Mesendoderm (in vitro differentiated cells): Measurements from ENCODE around the gene MAST2.
A peak's percentile ranks its signal among the peaks of the same experiment; 100 is the strongest.

Experiments used
- DNase-seq: peaks from one replicate; pipeline ENCODE4 v3.0.0; 2013
- H2AK5ac ChIP-seq: 2 replicates; pipeline ENCODE4 v1.6.1; 2013; ENCODE audit warnings: low read length, inconsistent platforms
- H2BK120ac ChIP-seq: 2 replicates; pipeline ENCODE4 v1.6.1; 2013; ENCODE audit warnings: low read depth, mild to moderate bottlenecking, low read length, moderate library complexity, mixed read lengths
- H2BK15ac ChIP-seq: replicated peaks from 2 replicates; pipeline ENCODE4 v1.6.1; 2013; ENCODE audit warnings: low read depth, mild to moderate bottlenecking, moderate library complexity
- H2BK5ac ChIP-seq: 2 replicates; pipeline ENCODE4 v1.6.1; 2013; ENCODE audit warnings: low read length, inconsistent platforms
- H3K18ac ChIP-seq: 2 replicates; pipeline ENCODE4 v1.6.1; 2013; ENCODE audit warnings: mild to moderate bottlenecking, low read length, mixed read lengths
- H3K23ac ChIP-seq: one replicate; pipeline ENCODE4 v1.6.1; 2013; ENCODE audit warnings: low read length
- H3K27ac ChIP-seq: 2 replicates; pipeline ENCODE4 v1.5.1; 2013; ENCODE audit warnings: low read depth, mild to moderate bottlenecking, inconsistent platforms, low read length, moderate library complexity
- H3K27me3 ChIP-seq: 2 replicates; pipeline ENCODE4 v1.6.1; 2013; ENCODE audit warnings: low read length, control low read depth, mild to moderate bottlenecking, inconsistent platforms; ENCODE audit not compliant: insufficient read depth, poor library complexity
- H3K36me3 ChIP-seq: 2 replicates; pipeline ENCODE4 v1.6.1; 2013; ENCODE audit warnings: low read length, inconsistent platforms; ENCODE audit not compliant: control insufficient read depth, insufficient read depth
- H3K4ac ChIP-seq: one replicate; pipeline ENCODE4 v1.6.1; 2013; ENCODE audit warnings: low read depth, mild to moderate bottlenecking, low read length, moderate library complexity
- H3K4me1 ChIP-seq: 2 replicates; pipeline ENCODE4 v1.6.1; 2013; ENCODE audit warnings: low read depth, low read length, inconsistent platforms; ENCODE audit not compliant: control insufficient read depth
- H3K4me2 ChIP-seq: 2 replicates; pipeline ENCODE4 v1.6.1; 2013; ENCODE audit warnings: low read length
- H3K4me3 ChIP-seq: 2 replicates; pipeline ENCODE4 v1.5.1; 2013; ENCODE audit warnings: mild to moderate bottlenecking, low read length
- H3K56ac ChIP-seq: one replicate; pipeline ENCODE4 v1.6.1; 2013; ENCODE audit warnings: low read length
- H3K79me1 ChIP-seq: 2 replicates; pipeline ENCODE4 v1.6.1; 2013; ENCODE audit warnings: low read length, inconsistent platforms
- H3K79me2 ChIP-seq: 2 replicates; pipeline ENCODE4 v1.6.1; 2013; ENCODE audit warnings: mild to moderate bottlenecking, low read length; ENCODE audit not compliant: control insufficient read depth, insufficient read depth
- H3K9ac ChIP-seq: 2 replicates; pipeline ENCODE4 v1.6.1; 2013; ENCODE audit warnings: low read length, inconsistent platforms
- H4K5ac ChIP-seq: one replicate; pipeline ENCODE4 v1.6.1; 2013; ENCODE audit warnings: low read length
- H4K8ac ChIP-seq: one replicate; pipeline ENCODE4 v1.6.1; 2013; ENCODE audit warnings: low read depth, mild to moderate bottlenecking, control low read depth, low read length, moderate library complexity
- WGBS: extraction: QIAGEN DNeasy Blood & Tissue Kit; methylation state at CpG from one replicate; pipeline ENCODE4 v1.1.7; 2013; ENCODE audit warnings: low lambda C conversion rate, missing lambda C conversion rate; ENCODE audit not compliant: insufficient coverage; ENCODE audit errors: extremely low coverage; 5-methylcytosine and 5-hydroxymethylcytosine counted together

MAST2 gene

GRCh38 chr1:45792744-45793143 lies 10.7 kb upstream of the MAST2 start:
- no peak overlapping the region for H2BK5ac ChIP-seq

DNA sequence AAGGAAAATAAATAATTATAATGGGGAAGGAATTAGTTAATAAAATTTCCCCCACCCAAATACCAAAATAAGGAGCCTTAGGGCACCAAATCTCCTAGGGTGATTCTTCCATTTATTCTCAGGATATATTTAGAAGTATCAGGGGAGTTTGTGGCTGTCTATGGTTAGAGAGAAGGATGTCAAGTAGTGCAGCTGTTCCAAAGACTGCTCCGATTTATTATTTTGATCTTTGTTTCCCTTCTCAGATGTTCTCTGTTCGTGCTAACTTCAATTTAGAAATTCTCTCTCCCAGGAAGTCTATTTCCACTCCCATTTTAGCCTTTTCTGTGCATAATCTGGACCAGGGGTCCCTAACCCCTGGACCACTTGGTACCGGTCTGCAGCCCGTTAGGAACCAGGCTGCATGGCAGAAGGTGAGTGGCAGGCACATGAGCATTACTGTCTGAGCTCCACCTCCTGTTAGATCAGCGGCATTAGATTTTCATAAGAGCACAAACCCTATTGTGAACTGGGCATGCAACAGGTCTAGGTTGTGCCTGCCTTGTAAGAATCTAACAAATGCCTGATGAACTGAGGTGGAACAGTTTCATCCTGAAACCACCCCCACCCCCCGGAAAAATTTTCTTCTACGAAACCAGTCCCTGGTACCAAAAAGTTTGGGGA lies 9.3 kb upstream of the MAST2 start:
- WGBS, result no CpG with 5 or more reads among the region's 7 CpGs
- H3K4me3 ChIP-seq, result no peak overlapping the region

More at GRCh38 chr1:45792744-45793143, 10.7 kb upstream of the MAST2 start:
- no peaks in the 10 kb centered on the region for H3K79me2 ChIP-seq
- no peak overlapping the region for H2AK5ac ChIP-seq
- H4K8ac ChIP-seq, result no peak overlapping the region
- H3K56ac ChIP-seq, result no peak overlapping the region
- H2BK15ac ChIP-seq, result no peak overlapping the region
- H3K27me3 ChIP-seq, result no peaks in the 10 kb centered on the region
- no peak overlapping the region for H3K4me3 ChIP-seq
- H3K27ac ChIP-seq, result no peak overlapping the region
- H3K79me1 ChIP-seq, result no peaks in the 10 kb centered on the region
- H3K23ac ChIP-seq, result no peak overlapping the region
- no peak overlapping the region for H2BK120ac ChIP-seq
- H3K9ac ChIP-seq, result no peak overlapping the region
- DNase-seq, result no peak
- no peak overlapping the region for H3K4me2 ChIP-seq
- no peaks in the 10 kb centered on the region for H3K4me1 ChIP-seq
- no peak overlapping the region for H3K4ac ChIP-seq
- WGBS, result no CpG with 5 or more reads among the region's 4 CpGs
- no peak overlapping the region for H4K5ac ChIP-seq
- no peak overlapping the region for H3K18ac ChIP-seq
- H3K36me3 ChIP-seq, result no peaks in the 10 kb centered on the region

DNA sequence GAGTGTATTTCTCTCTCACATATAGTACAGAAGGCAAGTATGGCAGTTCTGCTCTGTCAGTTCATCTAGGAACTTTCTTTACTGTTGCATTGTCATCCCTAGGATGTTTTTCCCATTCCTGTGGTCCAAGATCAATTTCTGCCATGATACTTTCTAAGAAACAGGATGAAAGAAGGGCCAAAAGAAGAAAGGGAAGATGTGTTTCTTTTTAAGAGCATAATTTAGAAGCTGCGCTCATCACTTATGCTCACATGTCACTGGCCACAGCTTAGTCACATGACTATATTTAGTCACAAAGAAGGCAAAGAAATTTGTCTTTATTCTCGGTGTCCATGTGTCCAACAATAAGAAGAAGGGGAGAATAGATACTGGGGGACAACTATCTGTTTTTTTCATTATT lies 7.0 kb upstream of the MAST2 start:
- no peak overlapping the region for H4K5ac ChIP-seq
- no peak overlapping the region for H3K18ac ChIP-seq
- no peak overlapping the region for H4K8ac ChIP-seq
- H3K4me3 ChIP-seq, result no peak overlapping the region
- H3K4me2 ChIP-seq, result no peak overlapping the region
- no peak overlapping the region for H3K23ac ChIP-seq
- H2BK15ac ChIP-seq, result no peak overlapping the region
- H2BK120ac ChIP-seq, result no peak overlapping the region
- H3K27ac ChIP-seq, result no peak overlapping the region
- no peak overlapping the region for H3K4ac ChIP-seq
- H3K36me3 ChIP-seq, result no peaks in the 10 kb centered on the region
- no CpG with 5 or more reads among the region's 2 CpGs for WGBS
- H3K4me1 ChIP-seq, result no peaks in the 10 kb centered on the region
- H3K9ac ChIP-seq, result no peak overlapping the region
- no peak overlapping the region for H3K56ac ChIP-seq
- no peak for DNase-seq
- no peaks in the 10 kb centered on the region for H3K79me2 ChIP-seq
- no peaks in the 10 kb centered on the region for H3K79me1 ChIP-seq
- no peak overlapping the region for H2BK5ac ChIP-seq
- H2AK5ac ChIP-seq, result no peak overlapping the region
- no peaks in the 10 kb centered on the region for H3K27me3 ChIP-seq

More for the DNA sequence above, 9.3 kb upstream of the MAST2 start:
- Histone ChIP-seq H4K5ac (no peak overlapping the region), H3K79me1 (no peaks in the 10 kb centered on the region), H3K4ac (no peak overlapping the region), H2BK5ac (no peak overlapping the region), H3K23ac (no peak overlapping the region), H4K8ac (no peak overlapping the region), H3K27ac (no peak overlapping the region), H3K9ac (no peak overlapping the region), H3K56ac (no peak overlapping the region), H3K79me2 (no peaks in the 10 kb centered on the region), H3K4me2 (no peak overlapping the region), H3K27me3 (no peaks in the 10 kb centered on the region), H3K18ac (no peak overlapping the region), H3K4me1 (no peaks in the 10 kb centered on the region), H2AK5ac (no peak overlapping the region), H3K36me3 (no peaks in the 10 kb centered on the region), H2BK15ac (no peak overlapping the region), H2BK120ac (no peak overlapping the region)
- no peak for DNase-seq

DNA sequence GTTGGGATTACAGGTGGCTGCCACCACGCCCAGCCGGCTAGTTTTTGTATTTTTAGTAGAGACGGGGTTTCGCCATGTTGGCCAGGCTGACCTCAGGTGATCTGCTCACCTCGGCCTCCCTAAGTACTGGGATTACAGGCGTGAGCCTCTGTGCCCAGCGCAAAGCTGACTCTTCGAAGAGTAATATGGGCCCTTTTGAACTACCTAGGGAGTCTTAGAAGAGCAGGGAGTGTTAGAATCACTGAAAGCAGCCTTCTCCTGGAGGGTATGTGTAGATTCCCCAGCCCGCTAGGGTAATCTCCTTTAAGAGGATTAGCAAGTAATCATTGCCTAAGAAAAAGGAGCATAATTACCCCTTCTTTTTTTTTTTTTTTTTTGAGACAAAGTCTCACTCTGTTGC lies 6.5 kb upstream of the MAST2 start:
- H3K23ac ChIP-seq, result no peak overlapping the region
- H3K56ac ChIP-seq, result no peak overlapping the region
- no peaks in the 10 kb centered on the region for H3K79me1 ChIP-seq
- no peaks in the 10 kb centered on the region for H3K27me3 ChIP-seq
- no peak overlapping the region for H2BK15ac ChIP-seq
- WGBS, result no CpG with 5 or more reads among the region's 9 CpGs
- no peaks in the 10 kb centered on the region for H3K79me2 ChIP-seq
- no peak overlapping the region for H3K27ac ChIP-seq
- no peak overlapping the region for H2AK5ac ChIP-seq
- H4K5ac ChIP-seq, result no peak overlapping the region
- H3K9ac ChIP-seq, result no peak overlapping the region
- no peak overlapping the region for H4K8ac ChIP-seq
- H3K4me3 ChIP-seq, result no peak overlapping the region
- no peak overlapping the region for H2BK5ac ChIP-seq
- H3K4me1 ChIP-seq, result no peaks in the 10 kb centered on the region
- H2BK120ac ChIP-seq, result no peak overlapping the region
- no peak overlapping the region for H3K4ac ChIP-seq
- H3K18ac ChIP-seq, result no peak overlapping the region
- no peak overlapping the region for H3K4me2 ChIP-seq
- peak; percentile 40 for DNase-seq
- H3K36me3 ChIP-seq, result no peaks in the 10 kb centered on the region

DNA sequence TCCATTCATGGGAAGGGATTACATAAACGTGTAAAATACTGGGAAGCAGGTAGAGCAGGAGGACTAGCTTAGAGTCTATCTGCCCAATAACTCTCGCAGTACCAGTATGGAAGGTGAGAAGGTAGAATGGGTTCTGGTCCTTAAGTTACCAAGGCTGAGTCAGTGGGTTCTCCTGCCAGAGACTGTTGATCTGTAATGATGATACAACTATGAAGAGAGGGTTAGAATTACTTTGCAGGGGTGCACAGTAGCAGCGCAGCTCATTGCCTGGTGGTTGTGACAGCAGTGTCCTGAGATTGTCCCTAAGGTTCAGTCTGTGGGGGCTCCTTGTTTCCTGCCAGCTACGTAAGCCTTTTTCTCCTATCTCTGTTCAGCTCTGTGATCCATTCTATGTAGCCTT lies 2.5 kb upstream of the MAST2 start:
- no peak overlapping the region for H3K4me2 ChIP-seq
- no peak for DNase-seq
- no peak overlapping the region for H3K18ac ChIP-seq
- no peak overlapping the region for H2AK5ac ChIP-seq
- no peak overlapping the region for H4K8ac ChIP-seq
- no peak overlapping the region for H3K4ac ChIP-seq
- H3K36me3 ChIP-seq, result no peaks in the 10 kb centered on the region
- no peak overlapping the region for H3K9ac ChIP-seq
- H2BK120ac ChIP-seq, result no peak overlapping the region
- H3K79me2 ChIP-seq, result peaks cover 17% of the 10 kb centered on the region
- no peak overlapping the region for H2BK15ac ChIP-seq
- H3K23ac ChIP-seq, result no peak overlapping the region
- H3K27ac ChIP-seq, result no peak overlapping the region
- no peaks in the 10 kb centered on the region for H3K27me3 ChIP-seq
- no CpG with 5 or more reads among the region's 4 CpGs for WGBS
- peaks cover 7% of the 10 kb centered on the region for H3K4me1 ChIP-seq
- H2BK5ac ChIP-seq, result no peak overlapping the region
- peaks cover 3% of the 10 kb centered on the region for H3K79me1 ChIP-seq
- H3K56ac ChIP-seq, result no peak overlapping the region
- H4K5ac ChIP-seq, result no peak overlapping the region
- H3K4me3 ChIP-seq, result no peak overlapping the region
